GF-D8 (cell line): ENCODE data around the gene INF2.
"Not testable (repeated sequence)": the region's sequence is repeated elsewhere in the genome, so short reads cannot be mapped to it uniquely, and the experiment has no call there.

Experiments
- DNase-seq: peaks from one replicate; lab custom pipeline; 2025; lab: John Stamatoyannopoulos, UW

INF2 gene

GRCh38 chr14:104721505-104722431 is 32.4 kb downstream of the INF2 start:
- no peak for DNase-seq

GRCh38 chr14:104722938-104723650 is 33.7 kb downstream of the INF2 start:
- no peak for DNase-seq

DNA sequence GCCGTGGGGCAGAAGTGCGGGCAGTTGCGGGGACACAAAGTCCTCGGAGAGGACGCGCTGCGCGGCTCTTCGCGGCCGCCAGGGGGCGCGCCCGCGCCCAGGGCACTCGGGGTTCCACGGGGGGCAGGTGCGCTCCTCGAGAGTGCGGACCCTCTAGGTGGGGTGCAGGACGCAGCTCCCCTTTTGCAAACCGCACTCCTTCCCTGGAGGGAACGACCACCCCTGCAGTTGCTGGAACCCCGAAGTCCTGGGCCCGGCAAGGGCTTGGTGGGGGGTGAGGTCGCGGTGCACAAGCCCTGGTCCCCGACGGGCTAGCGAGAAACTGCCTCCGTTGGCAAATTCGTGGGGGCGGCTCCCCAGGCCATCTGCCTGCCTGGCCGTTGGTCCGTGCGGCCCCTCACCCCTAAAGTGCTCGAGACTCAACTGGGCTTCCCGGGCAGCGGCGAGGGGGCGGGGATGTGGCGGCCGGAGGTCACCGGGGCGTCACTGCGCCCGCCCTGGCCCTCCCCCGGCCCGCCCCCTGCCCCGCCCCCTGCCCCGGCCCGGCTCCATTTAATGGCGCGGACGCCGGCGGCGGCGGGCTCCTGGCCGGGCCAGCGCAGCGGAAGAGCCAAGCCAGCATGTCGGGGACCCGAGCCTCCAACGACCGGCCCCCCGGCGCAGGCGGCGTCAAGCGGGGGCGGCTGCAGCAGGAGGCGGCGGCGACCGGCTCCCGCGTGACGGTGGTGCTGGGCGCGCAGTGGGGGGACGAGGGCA is 34.4 kb downstream of the INF2 start, which contains the start of gene ADSS1:
ADSS1 (plus strand) TSS at position 579 of the 756 bp plus-strand sequence; CDS start at position 621, 42 bp downstream.
- DNase-seq = no peak

GRCh38 chr14:104724407-104724980 is 35.1 kb downstream of the INF2 start:
- no peak for DNase-seq

- no peak for DNase-seq
These were observed 35.8 kb downstream of the INF2 start for GRCh38 chr14:104724981-104725771.

DNA sequence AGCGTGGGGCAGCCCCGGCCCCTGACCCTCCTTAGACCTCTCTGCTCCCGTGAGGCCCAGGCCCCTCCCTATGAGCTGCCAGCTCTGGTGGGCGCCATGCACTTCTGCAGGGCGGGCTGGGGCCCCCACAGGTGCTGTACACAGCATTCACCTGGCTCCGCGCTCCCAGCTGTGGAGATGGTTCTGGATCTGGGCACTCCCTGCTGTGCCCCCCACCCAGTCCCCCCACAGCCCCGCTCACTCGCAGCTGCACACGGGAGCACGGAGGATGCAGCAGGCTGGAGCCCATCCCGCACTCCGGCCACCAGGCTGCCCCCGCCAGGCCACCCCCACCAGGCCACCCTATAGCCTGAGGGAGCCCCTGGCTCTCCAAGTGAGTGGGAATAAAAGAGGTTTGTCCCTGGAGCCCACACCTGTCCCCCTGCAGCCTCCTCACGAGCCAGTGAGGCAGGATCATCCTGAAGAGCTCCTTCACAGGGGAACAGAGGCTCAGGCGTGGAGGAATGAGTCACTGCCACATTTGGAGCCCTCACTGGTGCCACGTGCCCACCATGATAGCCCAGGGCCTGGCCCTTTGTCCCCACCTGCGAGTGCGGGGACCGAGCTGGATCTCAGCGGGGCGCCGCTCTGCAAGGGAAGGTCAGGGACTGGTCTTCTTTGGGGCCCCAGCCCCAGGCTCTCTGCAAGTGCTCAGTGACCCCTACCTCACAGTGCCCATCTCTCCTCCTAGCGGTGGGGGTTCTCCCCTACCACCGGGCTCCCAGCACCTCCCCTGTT is 36.5 kb downstream of the INF2 start:
- no peak for DNase-seq

- no peak for DNase-seq
These were observed 37.4 kb downstream of the INF2 start for GRCh38 chr14:104726600-104727451.

DNA sequence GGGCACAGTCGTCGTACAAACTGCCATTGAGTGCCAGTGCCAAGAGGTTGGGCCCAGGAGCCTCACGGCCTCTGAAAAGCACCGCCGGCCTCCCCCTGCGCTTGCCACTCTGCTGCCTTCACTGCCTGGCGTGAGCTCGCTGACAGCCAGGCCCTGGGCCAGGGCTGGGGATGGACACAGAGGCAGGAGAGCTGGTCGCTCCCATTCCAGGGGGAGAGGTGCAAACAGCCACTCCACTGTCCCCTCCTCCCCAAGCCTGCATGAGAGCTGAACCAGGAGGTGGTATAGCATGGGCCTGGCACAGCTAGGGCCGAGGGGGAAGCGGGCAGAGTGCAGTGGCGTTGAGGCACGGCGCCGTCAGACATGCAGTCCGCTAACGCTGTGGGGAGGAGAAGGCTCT is 39.2 kb downstream of the INF2 start:
- no peak for DNase-seq

- not testable (repeated sequence) for DNase-seq
These were observed 39.9 kb downstream of the INF2 start for GRCh38 chr14:104729176-104729834.

GRCh38 chr14:104729835-104730181 is 40.4 kb downstream of the INF2 start:
- DNase-seq = no peak

- no peak for DNase-seq
These were observed 41.1 kb downstream of the INF2 start for GRCh38 chr14:104730487-104730886.

DNA sequence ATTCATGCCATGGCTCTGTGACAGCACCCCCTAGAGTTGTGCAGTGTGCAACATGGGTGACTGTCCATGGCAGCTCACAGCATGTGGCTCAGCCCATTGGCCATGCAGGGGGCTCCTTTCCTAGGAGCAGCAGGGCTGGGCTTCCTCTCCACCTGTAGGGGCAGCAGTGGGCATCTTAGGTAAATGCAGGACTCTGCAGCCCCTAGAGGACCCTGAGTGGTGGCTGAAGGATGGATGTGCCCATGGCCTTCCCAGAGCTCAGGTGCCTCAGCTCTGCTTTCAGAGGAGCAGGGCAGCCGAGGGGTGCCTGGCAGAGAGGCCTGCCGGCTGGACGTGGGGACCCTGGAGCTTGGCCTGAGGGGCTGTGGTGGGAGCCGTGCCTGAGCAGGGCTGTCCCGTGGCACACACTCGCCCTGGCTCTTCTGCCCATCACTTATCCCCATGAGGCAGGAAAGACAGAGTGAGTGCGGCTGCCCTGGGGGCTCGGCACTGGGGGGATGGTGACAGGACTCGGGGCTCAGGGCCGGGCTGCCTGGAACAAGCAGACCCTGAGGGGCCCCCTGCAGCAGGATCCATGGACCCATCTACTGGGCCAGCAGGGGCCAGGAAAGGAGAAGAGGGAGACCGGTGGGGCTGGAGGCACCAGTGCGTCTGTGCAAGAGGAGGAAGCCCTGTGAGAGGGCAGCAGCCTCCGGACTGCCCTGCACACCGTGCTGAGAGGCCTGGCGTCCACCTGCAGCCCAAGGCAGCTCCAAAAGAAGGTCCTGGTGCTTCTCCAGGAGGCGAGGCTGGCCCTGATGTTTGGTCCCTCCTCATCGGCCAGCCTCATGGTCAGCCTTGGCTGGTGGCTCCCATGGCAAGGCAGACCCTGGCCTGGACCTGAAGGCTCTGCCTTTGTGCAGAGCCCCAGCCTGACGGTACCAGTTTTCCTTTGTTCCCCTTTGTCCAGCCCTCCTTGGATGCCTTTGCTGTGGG is 42.2 kb downstream of the INF2 start:
- DNase-seq = no peak

- DNase-seq = no peak
These were observed 43.0 kb downstream of the INF2 start for GRCh38 chr14:104732355-104732804.

- DNase-seq = no peak
These were observed 43.7 kb downstream of the INF2 start for GRCh38 chr14:104732931-104733681.

DNA sequence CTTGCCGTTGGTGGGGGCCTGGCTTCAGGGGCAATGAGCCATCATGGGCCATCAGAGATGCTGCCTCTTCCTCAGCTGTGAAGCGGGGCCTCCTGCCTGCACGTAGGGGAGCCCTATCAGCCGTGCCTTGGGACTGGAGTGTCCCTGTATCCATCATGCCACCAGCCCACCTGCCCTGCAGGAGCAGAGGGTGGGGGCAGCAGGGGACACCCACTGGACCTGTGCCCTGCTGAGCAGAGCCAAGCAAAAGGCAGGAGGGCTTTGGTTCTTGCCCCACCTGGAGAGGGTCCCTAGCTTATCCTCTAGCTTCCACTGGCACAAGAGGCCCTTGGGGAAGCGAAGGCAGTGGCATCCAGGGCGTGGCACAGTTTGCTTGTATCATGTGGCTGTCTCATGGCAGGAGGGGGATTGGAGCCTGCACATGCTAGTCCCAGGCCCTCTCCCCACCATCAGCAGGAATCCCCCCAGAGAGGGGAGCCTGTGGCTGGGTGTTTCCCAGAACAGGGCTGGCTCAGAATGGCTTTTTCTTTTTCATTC is 44.7 kb downstream of the INF2 start:
- no peak for DNase-seq

- no peak for DNase-seq
These were observed 45.2 kb downstream of the INF2 start for GRCh38 chr14:104734601-104734990.
